ENCODE data around the gene LRRC46. TPM values are rescaled to one million over a fixed set of nuclear protein-coding genes. Genes with fewer than 3 reads are reported as not detected.

The LRRC46 gene
- total and polyA plus RNA-seq, 10 of the 15 experiments (the other 5 are each of a cell fraction or from before 2014, with no cell fraction given) = 0.15 to 1.8 (median 0.38) TPM; not detected in 1

GRCh38 chr17:47802341-47803022 is 29.0 kb upstream of the LRRC46 start (continued):
- TF ChIP-seq SMC3 (IDR thresholded peaks at IDR 0.05; ENCODE audit: borderline replicate concordance, low read length) = peak; percentile 60; the same call in 1 of the 2 replicates
- TF ChIP-seq PBX3 (IDR thresholded peaks at IDR 0.05; ENCODE audit: insufficient replicate concordance, low read depth, low read length) = peak; percentile 18

- Histone ChIP-seq H3K4me1 (ENCODE audit: control insufficient read depth, insufficient read depth, low read length) (no peaks in the 10 kb centered on the region), H3K79me2 (ENCODE audit: control insufficient read depth, insufficient read depth, low read length) (no peaks in the 10 kb centered on the region), H3K4me2 (ENCODE audit: control insufficient read depth, insufficient read depth) (no peak overlapping the region), H3K4me3 (no peak overlapping the region), H2AFZ (ENCODE audit: control insufficient read depth, low read depth, low read length) (no peak overlapping the region), H3K9ac (ENCODE audit: control insufficient read depth, insufficient read depth, low read length) (no peak overlapping the region), H3K27me3 (replicated peaks in 1 of 2; ENCODE audit: control insufficient read depth in 2 of 2, insufficient read depth in 2 of 2, low read length in 1 of 2) (no peaks in the 10 kb centered on the region), H4K20me1 (ENCODE audit: control insufficient read depth, insufficient read depth) (no peaks in the 10 kb centered on the region), H3K27ac (ENCODE audit: control insufficient read depth, insufficient read depth) (no peak overlapping the region), H3K9me3 (replicated peaks; ENCODE audit: control insufficient read depth, insufficient read depth, low read length) (no peaks in the 10 kb centered on the region), H3K36me3 (ENCODE audit: control insufficient read depth in 2 of 2, insufficient read depth in 2 of 2, low read length in 1 of 2) (no peaks in the 10 kb centered on the region; a peak in 1 of 4 replicates)
- ChIA-PET RAD21 (ENCODE audit: unreplicated experiment) (no interaction called here), POLR2A (no interaction called here), CTCF (interaction anchor here (0.7 to 1.5 kb wide), 3 partner anchors 22 to 153 kb away, joined by 3 read pairs; partner anchors contain the start of gene KPNB1), SMC1A (ENCODE audit: uncharacterized antibody, unreplicated experiment) (interaction anchor here (0.6 kb wide), 1 partner anchor 186 kb away, joined by 3 read pairs; no protein-coding TSS in a partner anchor)
- FAIRE-seq = no peak
- WGBS (ENCODE audit: insufficient coverage, insufficient replicate concordance, low lambda C conversion rate, missing lambda C conversion rate) = 38% methylated on average over 5 of the region's 5 CpGs
- no peak for DNase-seq (ENCODE audit: low read depth, low spot score)
- in situ Hi-C loops (cut with MboI) = loop anchor here (10.0 kb wide), 1 partner anchor 108 kb away; the partner anchor contains the start of gene TBKBP1
- ATAC-seq = no peak
- intact Hi-C loops (cut with micrococcal nuclease; ENCODE audit: unreplicated experiment) = loop anchor here (2.0 kb wide), 2 partner anchors 26 to 138 kb away; no protein-coding TSS in a partner anchor
- BruUV-seq (replicated peaks) = no TSS peak
- TF ChIP-seq NFYA (IDR thresholded peaks at IDR 0.05; ENCODE audit: borderline replicate concordance, low read depth, low read length) (no peak), CBX3 (IDR thresholded peaks at IDR 0.05; ENCODE audit: borderline replicate concordance, low read depth) (no peak), TCF12 (IDR thresholded peaks at IDR 0.05; ENCODE audit: low read depth, low read length) (no peak), RELB (IDR thresholded peaks at IDR 0.05; ENCODE audit: low read depth) (no peak), CHD1 (IDR thresholded peaks at IDR 0.05; ENCODE audit: low read depth, low read length) (no peak), YBX1 (IDR thresholded peaks at IDR 0.05) (no peak), ZBTB33 (IDR thresholded peaks at IDR 0.05) (no peak), STAT3 (IDR thresholded peaks at IDR 0.05; ENCODE audit: low read depth, low read length) (no peak), CHD2 (IDR thresholded peaks at IDR 0.05; ENCODE audit: borderline replicate concordance, low read depth, low read length) (no peak)
These were observed 28.3 kb upstream of the LRRC46 start for GRCh38 chr17:47803201-47803600.
